Thymus (tissue), 11 donors: ENCODE data around the gene CA5B. TPM values are rescaled to one million over a fixed set of nuclear protein-coding genes. Genes with fewer than 3 reads are reported as not detected.
"Not testable (repeated sequence)": the region's sequence is repeated elsewhere in the genome, so short reads cannot be mapped to it uniquely, and the experiment has no call there.

ENCODE experiments used
- DNase-seq, 9 donors: peaks; one replicate each; pipeline ENCODE4 v3.0.0-alpha.2; 2013; ENCODE audit warnings: low spot score in 9 of 9, low read depth in 6 of 9, missing footprints in 1 of 9
- H3K27ac ChIP-seq, 2 donors: one replicate each; pipeline ENCODE4 v1.5.1; 2013; ENCODE audit warnings: control low read depth in 1 of 2, low read depth in 1 of 2, low read length in 1 of 2, mild to moderate bottlenecking in 1 of 2, moderate library complexity in 1 of 2
- H3K27me3 ChIP-seq, 2 donors: one replicate each; pipeline ENCODE4 v1.5.1; 2013; ENCODE audit warnings: low read length in 1 of 2; ENCODE audit not compliant: control insufficient read depth in 2 of 2, insufficient read depth in 1 of 2
- H3K36me3 ChIP-seq, 2 donors: one replicate each; pipeline ENCODE4 v1.5.1; 2013; ENCODE audit warnings: low read length in 1 of 2, mild to moderate bottlenecking in 1 of 2, moderate library complexity in 1 of 2; ENCODE audit not compliant: control insufficient read depth in 2 of 2, insufficient read depth in 2 of 2
- H3K4me1 ChIP-seq, 2 donors: one replicate each; pipeline ENCODE4 v1.5.1; 2013; ENCODE audit warnings: low read length in 2 of 2; ENCODE audit not compliant: control insufficient read depth in 2 of 2, insufficient read depth in 2 of 2
- H3K4me3 ChIP-seq, 2 donors: one replicate each; pipeline ENCODE4 v1.5.1; 2013; ENCODE audit warnings: low read length in 2 of 2, control low read depth in 1 of 2, mild to moderate bottlenecking in 1 of 2
- H3K9me3 ChIP-seq, 2 donors: one replicate each; pipeline ENCODE4 v1.5.1; 2013; ENCODE audit warnings: low read length in 1 of 2, mild to moderate bottlenecking in 1 of 2; ENCODE audit not compliant: control insufficient read depth in 2 of 2, insufficient read depth in 1 of 2
- WGBS: extraction: QIAGEN DNeasy Blood & Tissue Kit; methylation state at CpG from one replicate; pipeline ENCODE4 v1.1.7; 2013; 5-methylcytosine and 5-hydroxymethylcytosine counted together
- polyA plus RNA-seq: library from polyadenylated mRNA; stranded (reverse); fragments of 200-250 nt; gene quantifications from one replicate; pipeline ENCODE4 v1.2.3, GENCODE V29; 2013
- total RNA-seq: library from RNA; stranded (reverse); fragments of 120-200 nt; gene quantifications from one replicate; pipeline ENCODE4 v1.2.4, GENCODE V29; 2013
- donor health status: healthy.

Gene CA5B
- total and polyA plus RNA-seq, 2 donors: 2.9 to 3.1 TPM

GRCh38 chrX:15719324-15719968 lies 18.6 kb upstream of the CA5B start:
- Histone ChIP-seq H3K4me3 (no peak overlapping the region), H3K36me3 (no peaks in the 10 kb centered on the region), H3K27ac (no peak overlapping the region), H3K9me3 (no peaks in the 10 kb centered on the region), H3K27me3 (no peaks in the 10 kb centered on the region), H3K4me1 (no peaks in the 10 kb centered on the region)
- WGBS: 90% methylated on average over 4 of the region's 4 CpGs
- no peak for DNase-seq

GRCh38 chrX:15721911-15722310 lies 16.2 kb upstream of the CA5B start:
- Histone ChIP-seq H3K27ac (no peak overlapping the region), H3K27me3 (no peaks in the 10 kb centered on the region), H3K36me3 (no peaks in the 10 kb centered on the region), H3K9me3 (no peaks in the 10 kb centered on the region), H3K4me1 (no peaks in the 10 kb centered on the region), H3K4me3 (no peak overlapping the region)
- WGBS: 100% methylated on average over 1 of the region's 1 CpG
- DNase-seq: no peak

GRCh38 chrX:15723887-15724517 lies 14.1 kb upstream of the CA5B start:
- Histone ChIP-seq H3K27me3 (no peaks in the 10 kb centered on the region), H3K36me3 (no peaks in the 10 kb centered on the region), H3K4me1 (no peaks in the 10 kb centered on the region), H3K27ac (no peak overlapping the region), H3K9me3 (no peaks in the 10 kb centered on the region), H3K4me3 (no peak overlapping the region)
- no peak for DNase-seq
- WGBS: 93% methylated on average over 3 of the region's 3 CpGs

- Histone ChIP-seq H3K36me3 (no peaks in the 10 kb centered on the region), H3K4me1 (no peaks in the 10 kb centered on the region), H3K4me3 (no peak overlapping the region), H3K9me3 (no peaks in the 10 kb centered on the region), H3K27me3 (no peaks in the 10 kb centered on the region), H3K27ac (no peak overlapping the region)
- no peak for DNase-seq
- 98% methylated on average over 2 of the region's 2 CpGs for WGBS
Measured at GRCh38 chrX:15724911-15725310, 13.2 kb upstream of the CA5B start.

- 98% methylated on average over 4 of the region's 4 CpGs for WGBS
- not testable (repeated sequence) for H3K27ac ChIP-seq, DNase-seq, H3K9me3 ChIP-seq, H3K36me3 ChIP-seq, H3K4me1 ChIP-seq, H3K4me3 ChIP-seq, H3K27me3 ChIP-seq
Measured at GRCh38 chrX:15731368-15731767, 6.7 kb upstream of the CA5B start.

GRCh38 chrX:15737190-15737958 lies 696 bp upstream of the CA5B start:
- Histone ChIP-seq H3K4me3 (peak overlapping the region; percentile 29 to 51), H3K9me3 (no peaks in the 10 kb centered on the region), H3K4me1 (peaks cover 0 to 18% of the 10 kb centered on the region in 2 donors), H3K27me3 (peaks cover 0 to 21% of the 10 kb centered on the region in 2 donors), H3K27ac (no peak overlapping the region), H3K36me3 (no peaks in the 10 kb centered on the region)
- 23% methylated on average over 14 of the region's 14 CpGs for WGBS
- no peak for DNase-seq

- H3K4me3 ChIP-seq: no peak overlapping the region
- peaks cover 0 to 18% of the 10 kb centered on the region in 2 donors for H3K4me1 ChIP-seq
- no peak for DNase-seq
- H3K36me3 ChIP-seq: no peaks in the 10 kb centered on the region
- H3K27me3 ChIP-seq: peaks cover 0 to 21% of the 10 kb centered on the region in 2 donors
- 94% methylated on average over 3 of the region's 3 CpGs for WGBS
- no peak overlapping the region for H3K27ac ChIP-seq
- H3K9me3 ChIP-seq: no peaks in the 10 kb centered on the region
Measured at GRCh38 chrX:15739886-15740285, 1.8 kb downstream of the CA5B start.

GRCh38 chrX:15744181-15744867 lies 6.3 kb downstream of the CA5B start:
- peaks cover 0 to 1% of the 10 kb centered on the region in 2 donors for H3K27me3 ChIP-seq
- no peak overlapping the region for H3K27ac ChIP-seq
- no peaks in the 10 kb centered on the region for H3K4me1 ChIP-seq
- no peak overlapping the region for H3K4me3 ChIP-seq
- no peaks in the 10 kb centered on the region for H3K36me3 ChIP-seq
- H3K9me3 ChIP-seq: no peaks in the 10 kb centered on the region
- DNase-seq: no peak
- 97% methylated on average over 9 of the region's 9 CpGs for WGBS

GRCh38 chrX:15745179-15745578 lies 7.1 kb downstream of the CA5B start:
- Histone ChIP-seq H3K36me3 (no peaks in the 10 kb centered on the region), H3K4me1 (peaks cover 0 to 2% of the 10 kb centered on the region in 2 donors), H3K27me3 (no peaks in the 10 kb centered on the region), H3K27ac (no peak overlapping the region), H3K4me3 (no peak overlapping the region), H3K9me3 (no peaks in the 10 kb centered on the region)
- WGBS: 99% methylated on average over 4 of the region's 4 CpGs
- no peak for DNase-seq
